Fibroblast of skin of right quadriceps (primary cell): ENCODE results near the gene KCNQ1.

Experiments
- DNase-seq: peaks from one replicate; pipeline ENCODE4 v3.0.0-alpha.2; 2013

KCNQ1 gene

DNA sequence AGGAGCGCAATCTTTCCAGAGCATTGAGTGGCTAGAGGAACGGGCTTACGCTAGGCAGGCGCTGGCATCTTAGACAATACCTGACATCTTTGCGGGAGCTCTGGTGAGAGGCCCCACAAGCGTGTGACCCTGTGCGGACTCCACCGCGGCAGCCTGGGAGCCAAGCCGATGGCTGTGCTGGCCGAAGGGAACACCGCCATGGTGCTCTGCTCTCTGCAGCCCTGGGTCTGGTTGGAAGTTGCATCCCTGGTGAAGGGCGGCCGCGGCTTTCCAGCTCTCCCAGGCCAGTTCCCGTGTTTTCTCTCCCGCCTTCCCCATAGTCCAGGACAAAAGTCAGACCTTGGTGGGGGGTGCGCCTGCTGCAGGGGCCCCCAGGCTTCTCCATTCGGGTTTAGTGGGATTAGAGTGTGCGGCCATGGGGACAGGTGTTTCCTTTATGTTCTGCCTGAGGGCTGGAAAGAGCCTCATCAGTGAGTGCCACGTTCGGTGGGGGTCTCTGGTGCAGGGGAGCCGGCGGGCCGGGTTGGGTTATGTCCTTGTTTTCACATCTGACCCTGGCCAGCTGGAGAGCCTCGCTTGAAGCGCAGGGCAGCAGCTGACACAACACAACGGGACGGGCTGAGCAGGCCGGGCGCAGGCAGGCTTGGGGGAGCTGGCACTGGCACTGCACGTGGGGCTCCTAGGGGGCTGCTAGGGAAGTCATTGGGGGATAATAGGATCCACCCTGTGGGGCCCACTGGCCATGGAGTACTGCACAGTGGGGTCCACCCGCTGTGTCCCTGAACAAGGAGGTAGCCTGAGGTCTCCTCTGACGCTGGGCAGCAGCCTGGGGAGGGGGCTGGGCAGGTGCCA is 94.8 kb downstream of the KCNQ1 start:
- DNase-seq = no peak

DNA sequence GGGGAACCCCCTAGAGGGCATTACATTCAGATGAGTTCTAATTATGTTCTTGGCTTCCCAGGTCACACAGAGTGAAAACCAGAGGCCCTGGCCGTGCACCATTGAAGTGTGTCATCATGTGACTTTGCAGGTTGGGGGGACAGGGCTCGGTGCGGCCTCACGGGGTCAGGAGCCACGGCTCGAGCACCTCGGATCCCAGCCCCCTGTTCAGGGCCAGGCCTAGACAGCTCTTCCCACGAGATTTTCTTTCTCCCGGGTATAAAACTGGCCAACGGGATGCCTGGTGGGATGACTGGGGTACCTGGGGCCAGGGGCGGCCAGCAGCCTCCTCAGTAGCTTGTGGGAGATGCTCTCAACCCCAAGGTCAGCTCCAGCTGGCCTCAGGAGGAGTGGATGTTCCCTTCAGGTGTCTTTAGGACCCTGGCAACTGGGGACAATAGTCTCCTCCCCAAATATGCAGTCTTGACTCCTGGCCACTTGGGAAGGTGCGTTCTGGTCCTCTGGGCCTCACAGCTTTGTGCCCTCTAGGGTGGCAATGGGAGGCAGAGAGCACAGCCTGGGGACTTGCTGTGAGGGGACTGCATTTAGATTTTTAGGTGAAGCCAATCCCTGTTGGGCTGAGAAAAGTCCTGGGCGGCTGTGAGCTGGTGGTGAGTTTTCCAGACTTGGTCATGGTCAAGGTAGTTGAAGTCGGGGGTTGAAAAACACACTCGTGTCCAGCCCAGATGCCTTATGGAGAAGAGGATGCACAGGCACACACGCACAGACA is 95.6 kb downstream of the KCNQ1 start:
- no peak for DNase-seq

DNA sequence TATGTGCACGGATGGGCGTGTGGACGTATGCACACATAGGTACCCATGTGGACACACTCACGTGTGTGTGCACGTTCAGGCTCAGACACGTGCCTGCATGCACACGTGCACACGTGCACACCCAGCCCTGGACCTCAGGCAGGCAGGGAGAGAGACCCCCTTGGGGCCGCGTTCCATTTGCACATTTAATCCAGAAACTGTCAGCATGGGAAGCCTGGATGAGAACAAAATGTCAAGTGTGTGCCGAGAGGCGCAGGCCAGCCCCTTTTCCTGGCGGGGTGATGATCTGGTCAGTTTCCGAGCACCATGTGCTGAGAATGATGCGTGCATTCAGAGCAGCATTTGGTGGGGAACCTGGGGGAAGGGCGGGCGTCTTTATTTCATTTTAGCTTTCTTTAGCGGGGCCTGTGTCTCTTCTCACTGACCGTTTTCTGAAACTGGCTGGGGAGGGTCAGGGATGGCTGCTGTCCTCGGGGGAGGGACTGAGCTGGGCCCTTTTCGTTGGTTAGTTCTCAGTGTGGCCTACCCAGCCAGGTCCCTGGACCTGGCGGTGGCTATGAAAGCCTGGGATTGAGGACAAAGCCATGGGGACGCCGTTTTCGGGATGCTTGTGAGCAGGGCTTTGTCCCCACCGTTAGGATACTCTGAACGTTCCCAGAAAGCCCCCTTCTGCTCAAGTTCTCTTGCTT is 96.3 kb downstream of the KCNQ1 start:
- no peak for DNase-seq

DNA sequence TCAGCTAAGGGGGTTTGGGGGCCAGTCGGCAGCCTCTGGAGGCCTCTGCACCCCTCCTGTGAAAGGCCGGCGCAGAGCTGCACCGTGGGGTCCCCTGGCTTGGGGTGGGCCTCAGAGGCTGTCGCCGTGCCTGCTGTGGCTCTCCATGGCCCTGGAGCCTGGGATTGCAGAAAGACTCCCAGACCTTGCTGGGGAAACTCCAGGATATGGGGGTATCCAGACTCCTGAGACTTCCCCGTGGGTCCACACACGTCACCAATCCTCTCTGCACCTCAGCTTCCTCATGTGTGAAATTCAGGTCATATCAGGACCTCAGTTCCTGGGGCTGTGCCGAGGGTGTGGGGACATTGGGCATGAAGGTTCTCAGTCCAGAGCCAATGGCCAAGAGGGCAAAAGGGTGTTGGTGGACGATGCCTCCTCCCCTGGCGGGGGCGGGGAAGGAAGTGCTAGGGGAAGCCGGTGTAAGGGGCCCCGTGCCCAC is 97.1 kb downstream of the KCNQ1 start:
- DNase-seq = no peak

DNA sequence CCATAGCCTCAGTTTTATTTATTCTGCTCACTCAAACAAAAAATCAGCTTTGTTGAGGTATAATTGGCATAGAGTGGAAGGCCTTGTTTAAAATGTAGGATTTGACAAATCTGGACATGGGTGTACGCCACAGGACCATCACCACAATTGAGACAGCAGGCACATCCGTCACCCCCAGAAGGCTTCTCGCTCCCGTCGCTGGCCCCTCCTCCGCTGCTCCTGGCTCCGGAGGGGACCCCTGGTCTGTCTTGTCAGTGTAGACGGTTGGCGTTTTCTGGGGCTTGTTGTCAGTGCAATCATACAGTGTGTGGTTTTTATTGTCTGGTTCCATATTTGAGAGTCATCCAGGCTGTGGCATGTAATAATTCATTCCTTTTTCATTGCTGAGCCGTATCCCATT is 97.6 kb downstream of the KCNQ1 start:
- no peak for DNase-seq

DNA sequence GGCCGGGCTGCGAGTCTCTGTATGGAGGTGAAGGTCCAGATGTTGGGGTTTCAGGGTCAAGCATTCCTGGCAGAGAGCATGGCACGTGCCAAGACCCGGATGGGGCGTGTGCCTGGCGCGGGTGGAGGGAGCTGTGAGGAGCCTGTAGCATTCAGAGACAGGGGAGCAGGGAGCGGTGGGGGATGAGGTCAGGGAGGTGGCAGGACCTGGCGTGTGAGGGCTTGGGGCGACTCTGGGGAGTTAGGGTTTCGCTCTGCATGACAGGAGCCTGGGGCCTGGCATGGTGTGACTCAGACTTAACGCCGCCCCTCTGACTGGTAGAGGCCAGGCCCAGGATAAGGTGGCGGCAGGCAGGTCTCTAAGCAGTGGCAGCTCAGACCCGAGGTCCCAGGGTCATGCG is 103.0 kb downstream of the KCNQ1 start:
- no peak for DNase-seq

DNA sequence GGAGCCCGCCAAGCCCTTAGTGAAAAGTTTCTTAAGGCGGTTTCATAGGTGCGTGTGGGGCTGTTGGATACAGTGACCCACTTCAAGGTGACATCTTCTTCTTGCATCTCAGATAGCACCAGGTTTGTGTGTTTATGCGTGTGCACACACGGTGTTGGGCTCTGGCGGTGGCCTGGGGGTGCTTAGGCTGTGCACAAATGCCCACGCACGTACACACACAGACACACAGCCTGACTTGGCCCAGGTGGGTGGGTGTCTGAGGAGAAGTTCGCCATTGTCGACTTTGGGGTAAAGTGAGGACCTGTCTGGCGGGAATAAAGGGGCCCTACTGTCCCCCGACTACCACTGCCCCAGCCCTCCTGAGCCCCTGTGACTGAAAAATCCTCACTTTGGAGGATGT is 103.8 kb downstream of the KCNQ1 start:
- DNase-seq = no peak

DNA sequence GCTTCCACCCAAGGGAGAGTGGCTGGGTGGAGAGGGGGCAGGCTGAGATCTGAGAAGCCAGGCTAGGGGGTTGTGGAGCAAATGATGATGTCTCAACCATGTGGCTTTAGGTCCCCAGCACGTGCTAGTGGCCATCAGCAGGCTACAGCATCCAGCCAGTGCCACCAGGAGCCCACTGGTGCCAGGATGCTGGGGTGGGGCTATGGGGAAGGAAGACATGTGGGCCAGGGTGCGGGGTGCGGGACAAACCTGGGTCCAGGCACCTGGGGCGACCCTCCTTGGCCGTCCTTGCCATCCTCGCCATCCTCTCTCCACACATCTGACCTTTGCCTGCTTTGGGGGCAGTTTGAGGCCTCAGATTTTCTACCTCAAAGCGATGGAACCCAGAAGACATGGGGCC is 104.3 kb downstream of the KCNQ1 start:
- no peak for DNase-seq

DNA sequence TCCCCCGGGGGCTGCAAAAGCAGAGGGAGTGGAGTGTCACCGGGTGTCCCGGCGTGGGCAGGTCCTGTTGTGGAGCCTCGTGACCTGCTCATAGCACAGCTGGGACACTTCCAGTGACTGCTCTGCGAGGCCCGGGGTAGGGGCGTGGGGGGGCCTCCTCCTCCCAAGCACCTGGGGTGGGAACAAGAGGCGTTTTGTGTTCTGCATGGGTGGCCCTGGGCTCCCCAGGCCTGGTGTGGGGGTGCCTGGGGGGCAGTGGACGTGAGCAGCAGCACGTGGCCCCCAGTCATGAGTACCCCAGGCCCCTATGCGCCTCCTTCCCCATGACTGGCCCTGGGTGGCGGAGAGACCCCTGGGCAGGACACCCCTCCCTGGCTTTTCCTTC is 104.7 kb downstream of the KCNQ1 start:
- DNase-seq = no peak

DNA sequence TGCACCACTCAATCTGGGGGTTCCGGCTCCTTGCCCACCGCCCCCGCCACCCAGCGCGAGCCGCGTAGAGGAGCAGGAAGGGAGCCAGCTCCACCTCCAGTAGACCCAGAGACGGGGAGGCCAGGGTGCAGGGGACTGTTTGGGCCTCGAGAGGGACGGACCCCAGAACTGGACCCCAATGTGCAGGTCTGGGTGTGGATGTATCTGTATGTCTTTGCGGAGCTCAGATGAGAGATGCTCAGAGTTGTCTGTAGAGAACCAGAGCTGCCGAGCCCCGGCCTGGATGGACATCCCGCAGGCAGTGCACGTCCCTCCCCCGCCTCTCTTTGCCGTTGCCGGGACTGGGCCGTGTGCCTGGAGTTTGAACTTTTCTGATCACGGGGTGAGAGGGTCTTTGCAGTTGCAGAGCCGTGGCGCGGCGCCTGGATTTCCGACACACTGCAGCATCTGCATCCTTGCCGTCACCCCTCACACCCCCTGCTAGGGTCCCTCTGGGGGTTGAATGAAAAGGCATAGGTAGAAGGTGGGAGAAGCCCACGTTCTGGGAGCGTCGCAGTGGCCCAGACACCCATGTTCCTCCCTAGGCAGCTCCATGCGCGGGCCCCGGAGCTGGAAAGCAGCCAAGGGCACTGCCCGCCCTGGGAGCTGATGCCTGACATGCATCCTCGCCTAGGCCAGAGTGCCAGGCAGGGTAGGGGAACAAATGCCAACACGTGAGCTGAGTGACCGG is 105.2 kb downstream of the KCNQ1 start:
- no peak for DNase-seq

DNA sequence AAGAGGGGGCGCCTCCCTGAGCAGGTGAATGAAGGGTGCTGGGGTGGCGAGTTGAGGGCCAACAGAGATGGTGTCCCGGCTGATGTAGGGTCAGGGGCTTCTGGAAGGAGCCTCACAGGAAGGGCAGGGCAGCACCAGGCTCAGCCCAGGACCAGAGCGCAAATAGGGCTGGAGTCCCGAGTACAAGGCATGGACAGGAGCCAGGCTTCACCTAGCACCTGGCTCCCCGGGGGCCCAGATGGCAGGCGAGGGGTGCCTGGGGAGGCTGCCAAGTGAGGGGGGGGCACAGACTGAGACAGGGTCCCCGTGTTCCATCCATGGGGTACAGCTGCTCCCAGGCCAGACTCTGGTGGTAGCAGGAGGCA is 105.8 kb downstream of the KCNQ1 start:
- no peak for DNase-seq

DNA sequence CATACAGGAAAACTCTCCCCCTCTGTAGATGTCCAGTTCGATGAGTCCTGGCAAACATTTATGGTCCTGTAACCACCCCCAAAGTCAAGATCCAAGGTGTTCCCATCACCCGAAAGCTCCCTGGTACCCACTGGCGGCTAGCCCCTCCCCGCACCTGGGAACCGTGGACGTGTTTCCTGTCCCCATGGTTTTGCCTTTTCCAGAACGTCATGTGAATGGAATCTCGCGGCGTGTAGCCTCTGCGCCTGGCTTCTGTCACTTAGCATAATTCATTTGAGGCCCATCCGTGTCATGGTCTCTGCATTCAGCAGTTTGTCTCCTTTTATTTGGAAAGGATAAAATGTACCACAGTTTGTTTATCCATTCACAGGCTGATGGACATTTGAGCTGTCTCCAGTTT is 106.3 kb downstream of the KCNQ1 start:
- no peak for DNase-seq

DNA sequence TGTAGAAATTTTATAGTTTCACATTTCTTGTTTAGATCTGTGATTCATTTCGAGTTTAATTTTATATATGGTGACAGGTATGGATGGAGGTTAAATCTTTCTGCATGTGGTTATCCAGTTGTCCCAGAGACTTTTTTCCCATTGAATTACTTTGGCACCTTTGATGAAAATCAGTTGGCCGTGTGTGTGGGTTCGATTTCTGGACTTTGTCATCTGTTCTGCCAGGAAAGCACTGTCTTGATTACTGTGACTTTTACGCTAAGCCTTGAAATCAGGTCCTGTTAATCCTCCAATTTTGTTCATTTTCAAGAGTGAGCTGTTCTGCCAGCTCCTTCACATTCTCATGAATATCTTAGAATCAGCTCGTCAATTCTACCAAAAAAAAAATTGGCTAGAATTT is 107.4 kb downstream of the KCNQ1 start:
- no peak for DNase-seq

DNA sequence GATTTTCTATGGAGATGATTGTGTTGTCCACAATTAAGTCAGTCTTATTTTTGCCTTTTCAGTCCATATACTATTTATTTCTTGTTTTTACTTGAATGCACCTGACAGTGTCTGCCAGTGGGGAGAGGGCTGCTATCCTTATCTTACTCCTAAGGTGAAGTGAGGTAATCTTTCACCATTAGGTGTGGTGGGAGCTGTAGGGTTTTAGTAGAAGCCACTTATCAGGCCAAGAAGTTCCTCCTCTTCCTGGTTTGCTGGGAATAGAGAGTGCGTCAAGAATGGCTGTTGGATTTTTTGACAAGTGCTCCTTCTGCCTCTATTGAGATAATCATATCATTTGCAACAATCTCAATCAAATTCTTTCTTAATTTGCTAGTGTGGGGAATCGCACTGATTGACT is 108.4 kb downstream of the KCNQ1 start:
- DNase-seq = no peak

DNA sequence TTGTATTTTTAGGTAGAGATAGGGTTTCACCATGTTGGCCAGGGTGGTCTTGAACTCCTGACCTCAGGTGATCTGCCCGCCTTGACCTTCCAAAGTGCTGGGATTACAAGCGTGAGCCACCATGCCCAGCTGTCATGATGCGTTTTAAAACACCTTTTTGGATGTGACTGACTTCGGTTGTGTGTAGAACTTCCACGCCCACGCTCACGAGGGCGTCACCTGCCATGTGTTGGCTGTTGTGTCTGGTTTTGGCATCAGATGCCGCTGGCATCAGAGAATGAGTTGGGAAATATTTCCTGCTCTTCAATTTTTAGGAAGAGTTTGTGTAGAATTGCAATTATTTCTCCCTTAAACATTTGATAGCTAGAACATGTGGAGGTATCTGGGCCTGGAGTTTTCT is 109.1 kb downstream of the KCNQ1 start:
- DNase-seq = no peak

DNA sequence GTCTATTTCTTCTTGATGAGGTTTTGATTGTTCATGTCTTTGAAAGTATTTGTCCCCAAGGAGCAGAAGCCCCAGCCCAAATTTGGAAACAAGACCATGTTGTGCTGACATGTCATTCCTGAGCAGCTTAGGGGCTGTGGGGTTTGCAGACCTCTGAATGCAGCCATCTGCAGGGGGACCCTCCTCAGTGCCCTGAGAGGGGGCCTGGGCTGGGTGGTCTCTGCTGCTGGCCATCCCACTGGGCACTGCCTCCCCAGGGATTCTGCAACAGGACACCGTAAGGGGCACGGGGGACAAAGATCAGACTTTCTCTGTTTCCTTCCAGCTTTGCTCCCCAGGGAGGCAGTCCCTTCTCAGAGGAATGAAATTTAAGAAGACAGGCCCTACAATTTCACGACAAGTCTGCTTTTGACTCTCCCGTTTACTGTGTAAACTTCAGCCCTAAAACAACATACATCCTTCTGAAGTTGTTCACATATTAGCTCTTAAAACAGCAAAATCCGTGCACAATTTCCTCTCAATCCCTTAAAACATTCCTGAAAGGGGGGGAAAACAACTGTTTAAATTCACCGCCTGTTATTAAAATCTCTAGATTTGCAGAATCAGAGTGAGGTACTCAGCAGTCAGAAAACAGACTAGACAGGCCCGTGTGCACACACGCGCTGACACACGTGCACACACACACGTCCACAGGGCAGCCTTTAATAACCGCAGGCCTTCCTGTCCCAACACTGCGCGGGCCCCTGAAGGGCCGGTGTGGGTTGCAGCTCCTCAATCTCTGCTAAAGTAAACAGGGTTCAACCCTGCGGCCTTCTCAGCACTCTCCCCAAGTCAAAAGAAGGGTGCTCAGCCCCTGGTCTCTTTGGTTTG is 109.8 kb downstream of the KCNQ1 start:
- DNase-seq = no peak

DNA sequence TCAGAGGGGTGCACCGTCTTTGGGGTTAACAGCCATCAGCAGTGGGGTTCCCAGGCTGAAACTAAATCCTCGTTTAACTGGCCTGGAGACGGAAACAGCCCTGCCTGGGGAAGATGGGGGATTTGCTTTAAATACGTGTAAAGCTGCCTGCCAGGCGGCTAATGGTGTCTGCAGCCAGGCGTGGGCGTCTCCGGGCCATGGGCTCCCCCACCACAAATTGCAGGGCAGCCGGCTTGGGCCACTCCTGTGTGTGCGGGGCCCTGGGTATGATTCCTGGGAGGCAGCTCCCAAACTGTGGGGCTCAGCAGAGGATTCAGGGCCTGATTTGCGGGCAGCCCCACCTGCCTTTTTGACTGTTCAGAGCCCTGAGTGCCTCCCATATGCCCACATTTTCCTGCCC is 110.5 kb downstream of the KCNQ1 start:
- no peak for DNase-seq

DNA sequence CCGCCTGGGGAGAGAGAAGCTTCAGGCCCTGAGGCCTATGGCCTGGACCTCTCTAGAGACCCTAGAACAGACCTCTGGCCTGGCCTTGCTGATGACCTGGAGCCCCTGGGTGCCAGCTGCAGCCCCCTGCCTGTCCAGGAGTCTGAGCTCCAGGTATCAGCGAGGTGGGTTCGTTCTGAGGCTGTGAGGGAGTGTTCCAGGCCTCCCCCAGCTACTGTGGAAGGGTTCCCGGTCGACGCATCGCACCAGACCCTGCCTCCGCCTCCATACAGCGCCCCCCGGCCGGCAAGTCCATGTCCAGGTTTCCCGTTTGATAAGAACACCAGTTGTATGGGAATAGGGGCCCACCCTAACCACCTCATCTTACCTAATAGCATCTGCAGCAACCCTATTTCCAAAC is 111.1 kb downstream of the KCNQ1 start:
- no peak for DNase-seq

DNA sequence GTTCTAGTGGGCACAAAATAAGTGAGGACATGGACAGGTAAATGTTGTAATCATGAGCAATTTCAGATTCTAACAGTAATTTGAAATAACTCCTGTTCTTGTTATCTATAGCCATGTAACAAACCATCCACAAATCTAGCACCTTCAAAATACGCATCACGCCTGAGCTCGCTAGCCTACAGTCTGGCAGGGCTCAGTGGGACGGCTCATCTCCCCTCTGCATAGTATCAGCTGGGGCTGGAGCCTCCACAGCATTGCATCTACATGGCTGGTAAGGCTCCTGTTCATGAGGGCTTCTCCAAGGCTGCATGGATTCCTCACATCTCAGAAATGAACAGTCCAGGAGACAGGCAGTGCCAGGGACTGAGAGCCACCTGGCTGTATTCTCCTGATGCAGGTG is 112.6 kb downstream of the KCNQ1 start:
- no peak for DNase-seq

DNA sequence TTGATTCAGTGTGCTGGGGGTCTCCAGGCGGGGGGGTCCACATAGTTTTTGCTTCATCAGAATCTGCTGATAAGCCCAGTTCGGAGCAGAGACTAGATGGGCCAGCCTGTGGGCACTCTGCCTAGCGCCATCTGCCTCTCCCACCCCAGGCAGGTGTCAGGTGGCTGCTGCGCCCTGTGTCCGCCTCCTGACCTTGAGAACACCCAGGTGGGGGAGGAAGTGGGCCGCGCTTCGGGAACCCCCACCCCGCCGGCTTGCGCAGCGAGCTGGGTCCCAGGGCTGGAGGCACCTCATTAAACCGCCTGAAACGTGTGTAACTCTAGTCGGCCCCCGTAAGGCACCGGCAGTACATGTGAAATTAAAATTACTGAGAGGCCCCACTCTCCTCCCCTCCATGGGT is 113.6 kb downstream of the KCNQ1 start:
- no peak for DNase-seq

DNA sequence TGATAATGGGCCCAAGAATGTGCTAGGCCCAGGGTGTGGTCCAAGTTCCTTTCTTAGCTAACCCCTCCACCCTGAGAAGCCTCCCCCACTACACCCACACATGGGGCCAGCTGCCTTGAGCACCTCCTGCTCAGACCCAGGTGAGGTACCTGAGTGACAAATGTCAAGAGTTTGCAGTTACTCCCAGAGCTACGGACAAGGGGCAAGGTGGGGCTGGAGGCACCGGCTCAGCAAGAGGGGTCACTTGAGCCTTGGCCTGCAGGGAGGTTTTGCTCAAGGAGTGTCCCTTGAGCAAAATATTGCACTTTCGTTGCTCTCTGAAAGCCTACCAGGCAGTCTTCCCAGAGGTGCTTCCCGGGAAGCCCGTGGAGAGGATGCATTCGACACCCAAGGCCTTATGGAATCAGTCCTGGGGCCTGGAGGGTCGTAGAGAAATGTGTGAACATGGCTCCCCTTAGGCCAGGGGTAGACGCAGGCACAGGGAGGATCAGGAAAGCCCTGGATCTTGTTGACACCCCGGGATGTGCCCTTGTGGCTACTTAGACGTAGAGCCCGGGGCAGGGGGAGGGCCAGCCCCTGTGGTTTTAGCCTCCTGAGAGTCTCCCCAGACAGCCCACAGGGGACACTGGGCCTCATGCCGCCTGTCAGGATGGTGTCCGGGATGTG is 114.2 kb downstream of the KCNQ1 start:
- no peak for DNase-seq
